Stomach (tissue), 4 donors: ENCODE data around the gene ZC3H12D.

ENCODE experiments used
- EP300 ChIP-seq: sonication (generic); formaldehyde crosslinking; IDR thresholded peaks from one replicate; pipeline ENCODE4 v1.6.1; 2017; ENCODE audit warnings: antibody characterized with exemption
- POLR2A ChIP-seq, 4 donors: fragments of 450-650 bp; IDR thresholded peaks; one replicate each; pipeline ENCODE4 v1.6.1; 2016; ENCODE audit warnings: antibody characterized with exemption in 4 of 4, control low read depth in 2 of 4, mild to moderate bottlenecking in 1 of 4, moderate library complexity in 1 of 4
- POLR2AphosphoS5 ChIP-seq, 3 donors: sonication (generic); formaldehyde crosslinking; IDR thresholded peaks; one replicate each; pipeline ENCODE4 v1.6.1; 2016; ENCODE audit warnings: antibody characterized with exemption in 3 of 3
- TF ChIP-seq, protein P1 (sequence below), 7 experiments: fragments of 450-650 bp in 4 of 7; fragments of 200-600 bp in 3 of 7; sonication (generic) in 3 of 7; IDR thresholded peaks; one replicate each; pipeline ENCODE4 v1.5.1; 2016 to 2019; ENCODE audit warnings: antibody characterized with exemption in 7 of 7, control low read depth in 2 of 7, mild to moderate bottlenecking in 1 of 7

- no peak for TF ChIP-seq POLR2A (IDR thresholded peaks at IDR 0.05)
- TF ChIP-seq, protein P1, sequence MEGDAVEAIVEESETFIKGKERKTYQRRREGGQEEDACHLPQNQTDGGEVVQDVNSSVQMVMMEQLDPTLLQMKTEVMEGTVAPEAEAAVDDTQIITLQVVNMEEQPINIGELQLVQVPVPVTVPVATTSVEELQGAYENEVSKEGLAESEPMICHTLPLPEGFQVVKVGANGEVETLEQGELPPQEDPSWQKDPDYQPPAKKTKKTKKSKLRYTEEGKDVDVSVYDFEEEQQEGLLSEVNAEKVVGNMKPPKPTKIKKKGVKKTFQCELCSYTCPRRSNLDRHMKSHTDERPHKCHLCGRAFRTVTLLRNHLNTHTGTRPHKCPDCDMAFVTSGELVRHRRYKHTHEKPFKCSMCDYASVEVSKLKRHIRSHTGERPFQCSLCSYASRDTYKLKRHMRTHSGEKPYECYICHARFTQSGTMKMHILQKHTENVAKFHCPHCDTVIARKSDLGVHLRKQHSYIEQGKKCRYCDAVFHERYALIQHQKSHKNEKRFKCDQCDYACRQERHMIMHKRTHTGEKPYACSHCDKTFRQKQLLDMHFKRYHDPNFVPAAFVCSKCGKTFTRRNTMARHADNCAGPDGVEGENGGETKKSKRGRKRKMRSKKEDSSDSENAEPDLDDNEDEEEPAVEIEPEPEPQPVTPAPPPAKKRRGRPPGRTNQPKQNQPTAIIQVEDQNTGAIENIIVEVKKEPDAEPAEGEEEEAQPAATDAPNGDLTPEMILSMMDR (IDR thresholded peaks at IDR 0.05), result no peak
- no peak for TF ChIP-seq EP300
- TF ChIP-seq POLR2AphosphoS5 (IDR thresholded peaks at IDR 0.05), result no peak
Observed at GRCh38 chr6:149483849-149484655, 762 bp downstream of the ZC3H12D start.
